Measurements from ENCODE around the gene TBX4. TPM values are rescaled to one million over a fixed set of nuclear protein-coding genes. Genes with fewer than 3 reads are reported as not detected.

The TBX4 gene
- total and polyA plus RNA-seq, 2 of the 13 experiments (the other 11 are each of a cell fraction or from before 2014, with no cell fraction given): 0.11 to 1.1 TPM

- TF ChIP-seq ZNF225 (CRISPR knock-in tag; IDR thresholded peaks at IDR 0.05): no peak
- TF ChIP-seq ZNF468 (CRISPR knock-in tag; IDR thresholded peaks at IDR 0.05): no peak
- TF ChIP-seq TOE1 (CRISPR knock-in tag; IDR thresholded peaks at IDR 0.05): no peak
- TF ChIP-seq HOXA5 (CRISPR knock-in tag; IDR thresholded peaks at IDR 0.05): peak; percentile 68; the same call in 1 of the 2 replicates
- TF ChIP-seq NR0B2 (CRISPR knock-in tag; IDR thresholded peaks at IDR 0.05): peak; percentile 60; the same call in 1 of the 2 replicates
- TF ChIP-seq ZNF329 (CRISPR knock-in tag; IDR thresholded peaks at IDR 0.05; ENCODE audit: low read depth): no peak
- TF ChIP-seq KLF9 (CRISPR knock-in tag; IDR thresholded peaks at IDR 0.05; ENCODE audit: low read depth): no peak
- 0 out of 2 replicates have a peak, but pooled peaks have one; percentile 3 for TF ChIP-seq SIN3A (IDR thresholded peaks at IDR 0.05; ENCODE audit: borderline replicate concordance, low read depth, low read length)
- no peak for TF ChIP-seq FLYWCH1 (CRISPR knock-in tag; IDR thresholded peaks at IDR 0.05)
- peak; percentile 94; the same call in 1 of the 2 replicates for TF ChIP-seq MTA1 (CRISPR knock-in tag; IDR thresholded peaks at IDR 0.05; ENCODE audit: borderline replicate concordance)
- TF ChIP-seq MAFK (conservative IDR thresholded peaks at IDR 0.05 in 1 of 2, IDR thresholded peaks at IDR 0.05 in 1 of 2; ENCODE audit: low read length in 2 of 2): no peak
- TF ChIP-seq KLF11 (CRISPR knock-in tag; IDR thresholded peaks at IDR 0.05): no peak
- no peak for TF ChIP-seq NFRKB (IDR thresholded peaks at IDR 0.05)
- peak; percentile 91 for TF ChIP-seq XRCC5 (optimal IDR thresholded peaks at IDR 0.05; ENCODE audit: low read length)
- TF ChIP-seq ZNF367 (CRISPR knock-in tag; IDR thresholded peaks at IDR 0.05; ENCODE audit: borderline replicate concordance): no peak
- TF ChIP-seq ZNF75D (CRISPR knock-in tag; IDR thresholded peaks at IDR 0.05; ENCODE audit: borderline replicate concordance): no peak
- no peak for TF ChIP-seq MLLT10 (CRISPR knock-in tag; IDR thresholded peaks at IDR 0.05)
- peak; percentile 78; the same call in 1 of the 2 replicates for TF ChIP-seq NFKB2 (CRISPR knock-in tag; IDR thresholded peaks at IDR 0.05; ENCODE audit: borderline replicate concordance)
- TF ChIP-seq ZNF652 (CRISPR knock-in tag; IDR thresholded peaks at IDR 0.05; ENCODE audit: borderline replicate concordance, low read depth): no peak
- no peak for TF ChIP-seq CENPBD1 (CRISPR knock-in tag; IDR thresholded peaks at IDR 0.05; ENCODE audit: borderline replicate concordance, low read depth)
- TF ChIP-seq PAWR (CRISPR knock-in tag; IDR thresholded peaks at IDR 0.05; ENCODE audit: borderline replicate concordance): no peak
- TF ChIP-seq CCDC6 (CRISPR knock-in tag; IDR thresholded peaks at IDR 0.05): no peak
- no peak for TF ChIP-seq ZNF883 (CRISPR knock-in tag; IDR thresholded peaks at IDR 0.05; ENCODE audit: not compliant biosample characterization)
- peak; percentile 87; the same call in 1 of the 2 replicates for TF ChIP-seq ZNF703 (CRISPR knock-in tag; IDR thresholded peaks at IDR 0.05; ENCODE audit: borderline replicate concordance)
- no peak for TF ChIP-seq ATF7 (IDR thresholded peaks at IDR 0.05)
- no peak for TF ChIP-seq ATF7 (CRISPR knock-in tag; IDR thresholded peaks at IDR 0.05)
- TF ChIP-seq ZNF687 (CRISPR knock-in tag; IDR thresholded peaks at IDR 0.05): peak; percentile 97
These were observed 2.4 kb downstream of the TBX4 start (continued) for GRCh38 chr17:61454381-61455323.

All from HepG2 (cell line).